Ramos (cell line): ENCODE measurements around the gene GMPR.

Source experiments
- in situ Hi-C: fragments of 300-500 bp; cut with MboI; formaldehyde crosslinking; loops from one replicate; pipeline ENCODE4 v1.14.3; 2022; ENCODE audit warnings: low sequenced_read_pairs; ENCODE audit not compliant: unreplicated experiment

Gene GMPR

DNA sequence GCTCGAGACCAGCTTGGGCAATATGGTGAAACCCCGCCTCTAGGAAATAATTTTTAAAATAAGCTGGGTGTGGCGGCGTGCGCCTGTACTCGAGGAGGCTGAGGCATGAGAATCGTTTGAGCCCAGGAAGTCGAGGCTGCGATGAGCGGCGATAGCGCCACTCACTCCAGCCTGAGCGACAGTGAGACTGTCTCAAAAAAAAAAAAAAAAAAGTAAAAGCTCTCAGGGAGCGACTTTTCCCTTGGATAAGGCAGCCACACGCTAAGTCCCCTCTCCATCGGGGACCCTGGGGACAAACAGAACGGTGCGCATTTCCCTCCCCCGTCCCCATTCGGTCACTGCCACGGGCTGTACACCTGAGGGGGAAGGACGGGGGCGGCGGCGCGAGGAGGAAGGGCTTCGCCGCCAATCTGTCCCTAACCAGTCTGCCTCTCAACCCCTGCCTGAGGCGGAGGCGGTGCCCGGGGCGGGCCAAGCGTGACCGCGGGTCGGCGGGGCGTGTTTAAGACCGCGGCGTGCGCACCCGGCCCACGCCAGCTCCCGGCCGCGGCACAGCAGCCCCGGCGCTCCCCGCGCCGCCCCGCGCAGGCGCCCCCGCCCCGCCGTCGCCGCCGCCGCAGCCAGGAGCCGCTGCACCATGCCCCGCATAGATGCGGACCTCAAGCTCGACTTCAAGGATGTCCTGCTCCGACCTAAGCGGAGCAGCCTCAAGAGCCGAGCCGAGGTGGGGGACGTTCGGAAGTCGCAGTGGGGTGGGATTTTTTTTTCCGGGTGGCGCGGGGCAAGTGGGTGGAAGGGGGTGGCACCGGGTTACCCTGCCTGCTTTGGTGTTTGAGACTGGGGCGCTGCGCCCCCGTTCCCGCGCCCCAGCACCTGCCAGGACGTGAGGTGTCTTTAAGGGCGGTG lies at the start of gene GMPR:
Gene GMPR, plus strand, starts transcription at position 531 of the 906 bp plus-strand sequence. Its CDS starts 107 bp downstream, at position 638.
- in situ Hi-C loops = no loop called here

GRCh38 chr6:16190214-16190613 lies 48.2 kb upstream of the GMPR start:
- in situ Hi-C loops = no loop called here

GRCh38 chr6:16196260-16196983 lies 42.0 kb upstream of the GMPR start:
- in situ Hi-C loops = no loop called here

GRCh38 chr6:16196984-16197546 lies 41.3 kb upstream of the GMPR start:
- in situ Hi-C loops = no loop called here

- in situ Hi-C loops = no loop called here
Measured at GRCh38 chr6:16198061-16198705, 40.2 kb upstream of the GMPR start.

- in situ Hi-C loops = no loop called here
Measured at GRCh38 chr6:16199804-16200203, 38.6 kb upstream of the GMPR start.

- in situ Hi-C loops = no loop called here
Measured at GRCh38 chr6:16200321-16200883, 38.0 kb upstream of the GMPR start.

DNA sequence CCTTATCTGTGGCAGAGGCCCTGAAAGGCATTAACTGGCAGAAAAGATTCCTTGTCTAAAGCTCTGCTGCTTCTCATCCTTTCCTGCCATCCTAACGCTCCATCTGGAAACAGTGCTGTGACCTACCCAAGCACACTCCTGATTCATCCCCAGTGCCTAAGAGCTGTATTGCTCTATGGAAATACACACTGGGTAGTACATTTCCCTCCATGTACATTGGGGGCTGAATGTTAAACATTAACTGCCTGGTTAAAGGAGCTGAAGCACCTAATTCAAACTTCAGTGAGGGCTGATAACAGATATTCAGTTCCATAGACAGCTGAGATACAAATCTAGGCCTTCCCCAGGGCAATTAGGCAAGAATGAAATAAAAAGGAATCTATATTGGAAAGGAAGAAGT lies 36.7 kb upstream of the GMPR start:
- in situ Hi-C loops = no loop called here

DNA sequence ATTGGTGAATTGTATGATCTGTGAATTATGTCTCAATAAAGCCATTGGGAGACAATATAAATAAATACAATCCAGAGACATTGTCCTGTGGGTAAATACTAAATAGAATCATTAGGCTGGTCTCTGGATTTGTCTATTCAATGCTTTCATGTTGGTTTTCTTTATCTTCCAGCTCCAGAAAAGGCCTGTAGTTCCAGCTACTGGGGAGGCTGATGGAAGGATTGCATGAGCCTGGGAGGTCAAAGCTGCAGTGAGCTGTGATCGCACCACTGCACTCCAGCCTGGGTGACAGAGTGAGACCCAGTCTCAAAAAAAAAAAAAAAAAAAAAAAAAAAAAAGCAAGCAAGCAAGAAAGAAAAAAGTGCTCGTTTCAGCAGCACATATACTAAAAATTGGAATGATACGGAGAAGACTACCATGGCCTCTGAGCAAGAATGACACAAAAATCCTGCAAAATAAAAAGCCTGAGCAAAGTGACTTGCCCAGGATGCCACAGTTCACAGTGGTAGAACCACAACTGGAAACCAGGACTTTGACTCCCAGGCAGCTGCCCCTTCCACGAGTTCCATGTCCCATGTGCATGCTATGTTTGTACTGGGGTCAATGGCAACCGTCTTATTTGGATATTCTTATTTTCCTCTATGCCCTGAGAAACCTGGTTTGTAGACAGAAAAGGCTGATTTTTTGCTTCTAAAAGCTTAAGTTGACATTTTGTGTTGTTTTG lies 33.6 kb upstream of the GMPR start:
- in situ Hi-C loops = no loop called here

DNA sequence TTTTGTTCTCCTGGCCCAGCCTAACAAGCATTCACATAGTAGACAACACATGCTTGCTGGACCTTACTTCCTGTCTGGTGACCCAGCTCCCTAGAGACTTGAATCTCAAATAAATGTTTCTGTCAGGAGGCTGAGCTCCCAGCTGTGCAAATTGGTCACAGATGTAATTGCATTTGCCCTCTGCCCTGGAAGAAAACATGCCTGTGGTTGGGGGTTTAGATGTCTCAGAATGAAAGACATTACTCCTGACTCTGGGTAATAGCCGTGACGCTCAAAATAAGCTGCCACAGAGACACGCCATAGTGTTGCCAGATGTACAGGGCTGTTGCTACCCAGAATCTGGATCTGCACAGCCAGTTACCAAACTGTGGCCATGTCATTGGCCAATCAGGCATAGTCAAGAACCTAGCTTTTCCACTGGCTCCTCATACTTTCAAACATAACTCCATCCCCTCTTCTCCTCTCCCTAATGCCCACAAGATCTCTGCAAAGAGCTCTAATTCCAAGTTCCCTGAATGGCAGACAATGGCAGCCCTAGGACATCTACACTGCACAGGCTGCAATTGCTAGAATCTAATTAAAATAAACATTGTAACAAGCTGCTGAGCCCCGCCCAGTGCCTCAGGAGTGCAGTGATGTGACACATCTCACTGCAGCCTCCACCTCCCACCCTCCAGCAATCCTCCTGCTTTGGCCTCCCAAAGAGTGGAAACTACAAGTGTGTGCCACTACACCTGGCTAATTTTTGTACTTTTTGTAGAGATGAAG lies 32.8 kb upstream of the GMPR start:
- in situ Hi-C loops = no loop called here

GRCh38 chr6:16206595-16207037 lies 31.8 kb upstream of the GMPR start:
- in situ Hi-C loops = no loop called here

GRCh38 chr6:16208989-16209388 lies 29.4 kb upstream of the GMPR start:
- in situ Hi-C loops = no loop called here

DNA sequence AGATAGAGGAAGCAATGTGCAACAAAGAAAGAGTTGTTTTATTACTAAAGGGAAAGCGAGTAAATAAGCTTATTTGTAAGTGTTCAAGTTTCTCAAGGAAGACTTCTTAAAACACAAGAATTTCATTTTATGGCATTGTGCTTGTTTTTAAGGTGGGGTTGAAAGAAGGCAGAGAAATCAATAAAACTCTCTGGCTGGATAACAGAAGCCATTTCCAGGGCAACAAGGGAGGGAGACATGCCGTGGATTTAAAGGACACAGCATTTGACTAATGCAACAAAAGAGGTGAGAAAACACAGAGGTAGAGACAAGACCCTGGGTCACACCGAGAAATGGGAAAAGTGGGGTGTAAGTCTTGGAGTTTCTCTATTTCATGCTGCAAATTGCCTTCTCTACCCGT lies 28.8 kb upstream of the GMPR start:
- in situ Hi-C loops = no loop called here

- in situ Hi-C loops = loop anchor here (5.0 kb wide), 1 partner anchor 520 kb away; no protein-coding TSS in a partner anchor
Measured at GRCh38 chr6:16212276-16212675, 26.1 kb upstream of the GMPR start.

DNA sequence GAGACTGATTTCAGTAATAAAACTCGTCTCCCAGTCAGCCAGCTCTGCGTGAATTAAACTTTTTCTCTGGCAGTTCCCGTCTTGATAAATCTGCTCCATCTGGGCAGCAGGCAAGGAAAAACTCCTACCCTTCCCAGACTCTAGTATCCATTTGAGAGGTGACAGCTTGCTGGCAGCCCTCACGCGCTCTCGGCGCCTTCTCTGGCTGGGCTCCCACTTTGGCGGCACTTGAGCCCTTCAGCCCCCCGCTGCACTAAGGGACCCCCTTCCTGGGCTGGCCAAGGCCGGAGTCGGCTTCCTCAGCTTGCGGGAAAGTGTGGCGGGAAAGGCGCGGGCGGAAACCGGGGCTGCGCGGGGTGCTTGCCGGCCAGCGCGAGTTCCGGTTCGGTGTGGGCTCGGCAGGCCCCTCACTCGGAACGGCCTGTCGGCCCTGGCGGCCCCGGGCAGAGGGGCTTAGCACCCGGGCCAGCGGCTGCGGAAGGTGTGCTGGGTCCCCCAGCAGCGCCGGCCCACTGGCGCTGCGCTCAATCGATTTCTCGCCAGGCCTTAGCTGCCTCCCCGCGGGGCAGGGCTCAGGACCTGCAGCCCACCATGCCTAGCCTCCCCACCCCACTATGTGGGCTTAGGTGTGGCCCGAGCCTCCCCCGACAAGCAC lies 21.8 kb upstream of the GMPR start:
- in situ Hi-C loops = no loop called here

GRCh38 chr6:16217156-16217721 lies 21.1 kb upstream of the GMPR start:
- in situ Hi-C loops = no loop called here

DNA sequence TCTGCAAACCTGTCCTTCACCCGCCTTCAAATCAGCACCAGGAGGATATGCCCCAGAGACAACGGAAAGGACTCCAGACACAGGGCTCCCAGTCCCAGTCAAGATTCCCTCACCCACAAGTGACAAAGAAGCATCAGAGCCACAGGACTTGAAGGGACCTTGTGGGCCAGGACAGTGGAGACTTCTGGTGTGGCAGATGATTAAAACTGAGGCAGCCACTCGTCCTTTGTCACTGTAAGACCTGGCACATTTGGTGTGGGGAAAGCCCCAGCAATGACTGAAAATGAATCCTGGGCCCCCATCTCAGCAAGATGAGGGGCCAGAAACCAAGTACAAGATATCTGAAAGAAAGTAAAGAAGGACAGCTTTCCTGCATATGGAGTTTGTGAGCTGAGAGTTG lies 15.6 kb upstream of the GMPR start:
- in situ Hi-C loops = no loop called here

GRCh38 chr6:16223362-16223761 lies 15.0 kb upstream of the GMPR start:
- in situ Hi-C loops = no loop called here
